Embryonic facial prominence (tissue), 1 donor: ENCODE data around the gene PRIM2.
A peak's percentile ranks its signal among the peaks of the same experiment; 100 is the strongest.
"Not testable (repeated sequence)": the region's sequence is repeated elsewhere in the genome, so short reads cannot be mapped to it uniquely, and the experiment has no call there.

Source experiments
- DNase-seq: peaks from one replicate; pipeline ENCODE4 v3.0.0-alpha.2; 2016; ENCODE audit errors: extremely low spot score

The PRIM2 gene

GRCh38 chr6:57445379-57445778, 127.9 kb downstream of the PRIM2 start:
- not testable (repeated sequence) for DNase-seq

DNA sequence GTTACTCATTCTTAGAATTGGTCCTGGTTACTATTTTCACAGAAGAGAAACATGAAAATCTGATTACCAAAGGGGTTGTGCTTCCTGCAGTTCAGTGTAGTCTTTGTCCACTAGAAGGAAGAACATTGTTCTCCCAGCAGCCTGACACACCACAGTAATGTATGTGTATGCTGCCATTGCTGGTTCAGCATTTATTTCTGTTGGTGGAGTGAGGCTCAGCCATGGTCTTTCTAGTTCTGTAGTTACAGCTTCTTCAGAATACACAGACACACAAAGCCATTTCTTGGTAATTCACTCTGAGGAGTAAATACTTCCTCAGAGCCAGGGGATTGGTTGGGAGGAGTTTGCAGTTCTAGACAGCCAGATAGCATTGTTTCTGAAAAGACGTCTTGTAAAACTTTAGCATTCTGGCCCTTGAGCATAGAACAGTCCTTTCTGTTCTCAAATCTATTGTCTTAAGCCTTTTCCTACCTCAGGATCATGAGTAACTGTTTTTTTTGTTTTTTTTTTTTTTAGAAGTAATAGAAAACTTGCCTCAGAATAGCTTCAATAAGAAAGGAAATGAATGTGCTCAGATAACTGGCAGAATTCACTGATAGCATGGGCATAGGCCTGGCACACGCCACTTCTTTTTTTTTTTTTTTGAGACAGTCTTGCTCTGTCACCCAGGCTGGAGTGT, 128.5 kb downstream of the PRIM2 start:
- not testable (repeated sequence) for DNase-seq

- not testable (repeated sequence) for DNase-seq
Observed at GRCh38 chr6:57449496-57450066, 132.2 kb downstream of the PRIM2 start.

- DNase-seq = not testable (repeated sequence)
Observed at GRCh38 chr6:57459781-57460180, 142.4 kb downstream of the PRIM2 start.

- not testable (repeated sequence) for DNase-seq
Observed at GRCh38 chr6:57461022-57461421, 143.6 kb downstream of the PRIM2 start.

DNA sequence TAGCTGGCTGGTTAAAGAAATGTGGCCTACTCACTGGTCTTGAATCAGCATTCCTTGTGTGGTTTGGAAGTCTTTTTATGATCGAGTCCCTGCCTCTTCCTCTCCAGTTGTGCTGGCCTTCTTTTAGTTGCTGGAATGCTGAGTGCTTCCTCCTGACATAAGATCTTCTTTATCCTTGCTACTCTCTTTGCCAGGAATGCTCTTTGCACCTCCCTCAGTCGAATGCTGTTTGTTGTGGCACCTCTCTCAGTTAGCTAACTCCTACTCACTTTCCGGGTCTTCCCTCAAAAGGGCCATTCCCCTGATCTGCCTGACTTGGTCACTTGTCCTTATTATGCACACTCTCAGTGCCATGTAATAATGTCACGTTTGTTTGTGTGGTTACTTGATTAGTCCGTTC, 146.4 kb downstream of the PRIM2 start:
- not testable (repeated sequence) for DNase-seq

DNA sequence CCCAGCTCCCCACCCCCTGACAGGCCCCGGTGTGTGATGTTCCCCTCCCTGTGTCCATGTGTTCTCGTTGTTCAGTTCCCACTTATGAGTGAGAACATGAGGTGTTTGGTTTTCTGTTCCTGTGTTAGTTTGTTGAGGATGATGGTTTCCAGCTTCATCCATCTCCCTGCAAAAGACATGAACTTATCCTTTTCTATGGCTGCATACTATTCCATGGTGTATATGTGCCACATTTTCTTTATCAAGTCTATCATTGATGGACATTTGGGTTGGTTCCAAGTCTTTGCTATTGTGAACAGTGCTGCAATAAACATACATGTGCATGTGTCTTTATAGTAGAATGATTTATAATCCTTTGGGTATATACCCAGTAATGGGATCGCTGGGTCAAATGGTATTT, 148.5 kb downstream of the PRIM2 start:
- DNase-seq = not testable (repeated sequence)

- no peak for DNase-seq
Observed at GRCh38 chr6:57469072-57469471, 151.6 kb downstream of the PRIM2 start.

- not testable (repeated sequence) for DNase-seq
Observed at GRCh38 chr6:57470148-57470547, 152.7 kb downstream of the PRIM2 start.

DNA sequence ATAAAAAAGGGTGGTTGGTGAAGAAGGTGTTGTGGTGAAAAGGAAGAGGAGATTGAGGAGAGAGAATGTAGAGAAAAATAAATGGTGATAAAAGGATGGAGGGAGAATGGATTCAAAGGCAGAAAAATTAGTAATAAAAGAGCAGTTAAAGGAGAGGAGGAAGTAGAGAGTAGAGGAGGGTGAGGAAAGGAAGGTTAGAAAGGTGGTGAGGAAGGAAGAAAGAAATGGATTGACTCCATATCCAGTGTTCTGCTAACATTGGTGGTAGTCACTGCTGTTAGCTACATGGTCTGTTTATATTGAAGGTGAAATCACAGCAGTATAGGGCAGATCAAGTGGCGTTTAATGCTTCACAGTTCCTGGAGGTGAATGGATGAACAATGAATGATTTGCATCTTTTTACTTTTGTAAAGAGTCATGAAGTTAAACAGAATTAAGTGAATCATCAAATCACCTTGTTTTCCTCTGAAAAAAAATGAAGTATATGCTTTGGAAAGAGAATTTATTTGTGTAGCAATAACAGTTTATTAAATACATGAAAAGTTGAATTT, 154.0 kb downstream of the PRIM2 start:
- DNase-seq = not testable (repeated sequence)

- peak; percentile 34 for DNase-seq
Observed at GRCh38 chr6:57472861-57473362, 155.5 kb downstream of the PRIM2 start.

DNA sequence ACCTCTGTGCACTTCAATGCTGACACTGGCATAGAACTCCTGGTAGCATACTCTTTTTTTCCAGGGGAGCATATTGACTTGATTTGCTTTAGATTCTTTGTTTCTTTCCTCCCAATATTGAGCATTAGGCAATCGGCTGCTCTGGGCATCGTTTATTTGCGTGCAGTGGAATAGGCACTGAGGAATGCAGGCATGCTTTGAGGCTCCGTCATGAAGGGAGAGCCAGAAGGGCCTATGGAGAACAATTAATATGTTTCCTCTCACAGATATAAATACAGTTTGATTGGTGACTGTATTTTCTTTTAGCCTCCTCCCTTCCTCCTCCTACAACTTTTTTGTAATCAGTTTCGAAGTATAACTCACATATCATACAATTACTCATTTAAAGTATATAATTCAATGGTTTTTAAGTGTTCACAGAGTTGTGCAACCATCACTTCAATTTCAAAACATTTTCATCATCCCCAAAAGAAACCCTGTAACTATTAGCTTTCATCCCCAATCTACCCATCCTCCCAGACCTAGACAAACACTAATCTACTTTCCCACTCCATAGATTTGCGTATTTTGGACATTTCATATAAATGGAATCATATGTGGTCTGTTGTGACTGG, 157.5 kb downstream of the PRIM2 start:
- DNase-seq = not testable (repeated sequence)

- DNase-seq = not testable (repeated sequence)
Observed at GRCh38 chr6:57475656-57476055, 158.2 kb downstream of the PRIM2 start.

DNA sequence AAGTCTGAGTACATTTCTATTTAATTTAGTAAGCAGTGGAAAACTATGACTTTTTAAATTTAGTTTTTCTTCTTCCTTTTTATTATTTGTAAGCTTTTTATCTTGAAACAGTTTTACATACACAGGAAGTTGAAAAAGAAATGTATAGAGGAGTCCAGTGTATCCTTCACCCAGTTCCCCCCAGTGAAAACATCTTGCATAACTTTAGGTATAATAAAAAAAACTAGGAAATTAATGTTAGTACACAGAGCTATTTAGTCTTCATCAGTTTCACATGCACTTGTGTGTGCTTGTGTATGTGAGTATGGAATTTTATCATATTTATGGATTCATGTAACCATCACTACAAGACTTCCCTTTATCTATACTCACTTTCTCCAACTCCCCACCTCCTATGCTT, 162.8 kb downstream of the PRIM2 start:
- not testable (repeated sequence) for DNase-seq

DNA sequence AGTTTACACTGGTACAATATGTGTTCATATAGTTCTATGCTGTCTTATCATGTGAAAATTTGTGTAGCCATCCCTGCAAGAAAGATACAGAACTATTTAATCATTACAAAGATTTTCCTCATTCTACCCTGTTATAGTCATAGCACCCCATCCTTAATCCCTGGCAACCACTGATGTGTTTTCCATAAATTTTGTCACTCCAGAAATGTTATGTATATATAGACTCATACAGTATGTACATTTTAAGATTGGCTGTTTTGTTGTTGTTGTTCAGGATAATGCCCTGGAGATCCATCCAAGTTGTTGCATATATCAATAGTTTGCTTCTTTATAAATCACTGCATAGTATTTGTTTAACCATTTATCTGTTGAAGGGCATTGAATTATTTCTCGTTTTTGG, 163.7 kb downstream of the PRIM2 start:
- DNase-seq = not testable (repeated sequence)

GRCh38 chr6:57482471-57482870, 165.0 kb downstream of the PRIM2 start:
- not testable (repeated sequence) for DNase-seq

DNA sequence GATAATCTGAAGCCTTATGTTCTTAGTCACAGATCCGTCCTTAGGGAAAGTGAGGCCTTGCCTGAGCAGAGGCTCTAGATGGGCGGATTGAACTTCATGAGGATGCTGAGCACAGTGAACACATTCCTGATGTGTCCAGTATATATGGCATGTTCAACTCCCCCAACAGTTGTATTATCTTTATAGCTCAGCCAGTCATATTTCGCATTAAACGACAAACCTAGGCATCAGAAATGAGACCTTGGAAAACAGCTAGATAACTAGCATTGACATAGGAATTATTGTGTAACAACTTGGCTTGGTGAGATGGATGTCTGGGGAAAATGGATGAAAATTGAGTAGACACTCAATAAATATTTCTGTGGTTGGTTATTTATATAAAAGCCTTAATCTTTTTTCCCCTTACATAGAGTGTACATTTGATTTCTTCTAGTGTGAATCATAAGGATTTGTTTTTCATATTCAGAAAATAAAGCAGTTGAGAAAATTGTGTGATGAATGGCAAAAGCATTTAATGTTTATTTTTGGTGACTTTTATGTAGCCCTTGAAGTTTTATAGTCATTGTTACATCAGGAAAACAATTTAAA, 169.2 kb downstream of the PRIM2 start:
- not testable (repeated sequence) for DNase-seq

DNA sequence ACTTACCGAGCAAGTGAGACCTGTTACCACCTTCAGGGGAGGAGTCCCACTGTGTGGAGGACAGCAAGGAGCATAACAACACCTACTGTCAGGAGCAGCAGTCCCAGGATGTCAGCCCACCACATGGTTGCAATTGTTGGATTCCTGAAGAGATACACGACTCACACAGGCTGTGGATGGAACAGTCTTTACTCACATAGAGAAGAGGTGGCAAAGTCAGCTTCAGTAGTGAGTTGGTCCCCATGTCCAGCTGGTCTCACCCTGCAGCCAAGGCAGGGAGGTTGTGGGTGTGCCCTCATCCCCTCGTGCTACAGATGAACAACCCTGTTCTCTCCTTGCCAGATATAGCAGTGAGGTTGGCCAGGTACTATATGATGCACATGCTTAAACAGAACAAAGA, 171.1 kb downstream of the PRIM2 start:
- not testable (repeated sequence) for DNase-seq

DNA sequence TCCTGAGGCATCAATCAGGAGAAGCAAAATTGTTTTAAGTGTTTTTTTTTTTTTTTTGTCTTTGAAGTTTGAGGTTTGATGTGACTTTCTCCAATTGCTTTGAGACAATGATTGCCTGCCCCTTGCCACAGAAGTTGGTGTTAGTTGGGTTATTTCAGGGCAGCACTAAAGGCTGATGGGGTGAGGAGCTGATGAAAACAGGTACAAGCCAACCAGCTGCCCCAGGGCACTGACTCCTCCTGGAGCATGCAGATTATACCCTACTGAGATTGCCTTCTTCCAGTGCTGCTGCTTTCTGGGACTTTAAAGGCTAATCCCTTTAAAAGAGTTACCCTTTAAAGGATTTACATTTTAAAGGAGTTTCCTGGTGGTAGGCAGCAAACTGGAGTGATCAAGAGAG, 172.5 kb downstream of the PRIM2 start:
- DNase-seq = not testable (repeated sequence)

DNA sequence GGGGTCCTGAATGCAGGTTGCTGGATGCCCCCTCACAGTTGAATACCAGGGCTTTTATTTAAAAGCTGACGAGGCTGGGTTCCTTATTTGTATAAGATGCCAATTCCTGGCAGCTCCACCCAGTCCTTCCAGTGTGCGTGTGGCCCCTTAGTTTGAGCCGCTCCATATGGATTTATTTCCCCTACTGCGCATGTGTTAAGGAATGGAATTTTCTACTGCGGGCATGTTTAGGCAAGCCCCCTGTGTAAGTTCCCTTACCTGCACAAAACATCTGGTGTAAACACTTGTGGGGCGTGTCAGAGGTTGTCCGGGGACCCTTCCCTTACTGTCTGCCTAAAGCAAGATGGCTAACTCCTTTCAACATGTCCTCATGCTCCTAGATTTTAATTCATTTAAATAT, 174.4 kb downstream of the PRIM2 start:
- DNase-seq = not testable (repeated sequence)

DNA sequence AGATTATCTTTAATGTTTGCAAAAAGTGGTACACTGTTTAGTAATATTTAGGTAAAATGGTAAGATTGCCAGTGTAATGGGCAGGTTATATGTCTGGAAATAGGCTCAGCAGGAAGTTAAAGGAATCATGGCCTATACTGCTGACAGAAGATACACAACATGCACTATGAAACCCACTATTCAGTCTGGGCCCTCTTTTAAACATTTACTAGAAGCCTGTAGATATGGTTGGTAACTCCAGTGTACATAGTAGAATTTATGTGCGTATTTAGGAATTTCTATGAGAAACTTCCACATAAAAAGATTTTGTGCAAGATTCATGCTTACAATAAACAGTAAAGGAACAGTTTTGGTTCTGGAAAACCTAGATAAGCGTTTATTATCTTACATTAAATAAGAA, 178.8 kb downstream of the PRIM2 start:
- not testable (repeated sequence) for DNase-seq

GRCh38 chr6:57500368-57501021, 183.1 kb downstream of the PRIM2 start:
- peak; percentile 8 for DNase-seq
